HG03432 (cell line): ENCODE measurements around the gene SMIM14.
"Not testable (repeated sequence)": the region's sequence is repeated elsewhere in the genome, so short reads cannot be mapped to it uniquely, and the experiment has no call there.

ENCODE experiments used
- ATAC-seq: cut with Tn5 transposase; IDR thresholded peaks from one replicate; pipeline ENCODE4 v1.9.1; 2021; ENCODE audit warnings: mild to moderate bottlenecking, moderate library complexity; ENCODE audit not compliant: unreplicated experiment

The SMIM14 gene

DNA sequence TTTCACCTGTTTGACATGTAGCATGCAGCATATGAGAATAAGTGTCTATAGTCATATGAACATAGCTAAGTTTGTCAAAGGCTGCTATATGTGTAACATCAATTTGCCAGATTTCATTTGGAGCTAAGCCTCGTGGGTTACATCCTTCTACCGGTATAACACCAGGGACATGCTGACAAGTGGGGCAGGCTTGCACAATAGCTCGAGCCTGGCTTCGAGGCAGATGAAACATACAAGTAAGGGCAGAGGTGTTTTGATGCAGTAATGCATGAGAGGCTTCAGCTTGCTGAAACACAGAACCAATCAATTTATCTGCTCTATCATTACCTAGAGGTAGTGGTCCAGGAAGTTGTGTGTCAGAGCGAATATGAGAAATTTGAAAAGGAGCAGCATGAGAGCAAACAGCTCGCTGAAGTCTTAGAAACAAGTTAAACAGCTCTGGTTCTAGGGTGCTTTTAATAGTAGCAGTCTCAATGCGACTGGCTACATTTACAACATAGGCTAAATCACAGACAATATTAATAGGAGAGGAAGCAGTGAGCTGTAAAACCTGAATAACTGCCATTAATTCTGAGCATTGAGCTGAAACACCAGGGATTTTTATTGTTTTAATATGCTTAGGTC is 96.6 kb downstream of the SMIM14 start:
- ATAC-seq = no peak

DNA sequence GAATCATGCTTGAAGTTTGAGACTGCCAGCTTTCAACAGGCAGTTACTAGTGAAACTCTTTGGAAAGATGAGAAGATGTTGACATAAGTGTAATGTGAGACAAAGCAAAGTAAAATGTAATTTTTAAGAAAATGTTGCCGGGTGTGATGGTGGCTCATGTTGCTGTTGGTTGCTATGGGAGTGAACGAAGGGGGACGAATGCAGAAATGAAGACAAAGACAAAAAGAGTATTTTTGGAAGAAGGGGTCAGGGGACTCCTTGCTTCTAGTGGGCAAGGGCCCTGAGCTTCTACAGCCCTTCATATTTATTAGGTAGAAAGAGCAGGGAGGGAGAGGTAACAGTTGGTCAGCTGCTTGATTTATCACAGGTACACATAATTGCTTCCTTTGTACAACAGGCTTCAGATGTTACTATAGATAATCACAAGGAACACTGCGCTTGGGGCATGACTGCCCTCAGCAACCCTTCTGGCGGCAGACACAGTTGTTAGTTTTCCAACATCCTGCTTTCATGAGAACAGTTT is 99.5 kb downstream of the SMIM14 start:
- ATAC-seq = no peak

DNA sequence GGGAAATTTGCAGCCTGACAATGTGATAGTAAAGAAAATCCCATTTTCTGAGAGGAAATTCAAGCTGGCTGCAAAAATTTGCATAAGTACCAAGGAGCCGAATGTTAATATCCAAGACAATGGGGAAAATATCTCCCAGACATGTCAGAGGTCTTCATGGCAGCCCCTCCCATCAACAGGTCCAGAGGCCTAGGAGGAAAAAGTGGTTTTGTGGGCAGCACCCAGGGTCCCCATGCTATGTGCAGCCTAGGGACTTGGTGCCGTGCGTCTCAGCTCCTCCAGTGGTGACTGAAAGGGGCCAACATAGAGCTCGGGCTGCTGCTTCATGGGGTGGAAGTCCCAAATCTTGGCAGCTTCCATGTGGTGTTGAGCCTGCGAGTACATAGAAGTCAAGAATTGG is 105.1 kb downstream of the SMIM14 start:
- ATAC-seq = no peak

DNA sequence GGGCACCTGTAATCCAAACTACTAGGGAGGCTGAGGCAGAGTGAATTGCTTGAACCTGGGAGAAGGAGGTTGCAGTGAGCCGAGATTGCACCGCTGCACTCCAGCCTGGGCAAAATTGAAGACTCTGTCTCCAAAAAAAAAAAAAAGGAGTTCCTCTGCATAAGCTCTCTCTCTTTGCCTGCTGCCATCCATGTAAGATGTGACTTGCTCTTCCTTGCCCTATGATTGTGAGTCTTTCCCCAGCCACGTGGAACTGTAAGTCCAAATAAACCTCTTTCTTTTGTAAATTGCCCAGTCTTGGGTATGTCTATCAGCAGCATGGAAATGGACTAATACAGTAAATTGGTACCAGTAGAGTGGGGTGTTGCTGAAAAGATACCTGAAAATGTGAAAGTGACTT is 106.4 kb downstream of the SMIM14 start:
- not testable (repeated sequence) for ATAC-seq

DNA sequence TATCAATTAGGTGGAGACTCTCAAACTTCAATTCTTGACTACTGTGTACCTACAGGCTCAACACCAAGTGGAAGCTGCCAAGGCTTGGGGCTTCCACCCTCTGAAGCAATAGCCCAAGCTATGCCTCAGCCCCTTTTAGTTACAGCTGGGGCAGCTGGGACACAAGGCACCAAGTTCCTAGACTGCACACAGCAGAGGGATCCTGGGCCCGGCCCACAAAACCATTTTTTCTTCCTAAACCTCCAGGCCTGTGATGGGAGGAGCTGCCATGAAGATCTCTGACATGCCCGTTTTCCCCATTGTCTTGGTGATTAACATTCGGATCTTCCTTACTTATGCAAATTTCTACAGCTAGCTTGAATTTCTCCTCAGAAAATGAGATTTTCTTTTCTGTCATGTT is 108.0 kb downstream of the SMIM14 start:
- ATAC-seq = no peak

DNA sequence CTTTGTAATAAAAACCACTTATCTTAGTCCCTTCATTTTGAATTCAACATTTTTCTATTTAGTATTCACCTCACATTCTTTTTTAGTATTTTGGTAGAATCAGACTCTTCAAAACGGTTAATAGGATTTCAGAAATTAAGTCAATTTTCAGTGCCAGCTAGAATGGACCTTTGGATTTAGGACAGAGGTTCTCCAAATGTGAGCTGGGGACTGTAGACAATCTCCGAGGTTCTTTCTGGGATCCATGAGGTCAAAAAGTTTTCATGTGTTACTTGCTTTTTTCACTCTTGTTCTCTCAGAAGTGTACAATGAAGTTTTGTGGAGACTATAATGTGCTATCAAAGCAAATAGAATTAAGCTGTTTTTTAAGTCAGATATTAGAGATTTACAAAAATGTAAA is 109.1 kb downstream of the SMIM14 start:
- no peak for ATAC-seq

DNA sequence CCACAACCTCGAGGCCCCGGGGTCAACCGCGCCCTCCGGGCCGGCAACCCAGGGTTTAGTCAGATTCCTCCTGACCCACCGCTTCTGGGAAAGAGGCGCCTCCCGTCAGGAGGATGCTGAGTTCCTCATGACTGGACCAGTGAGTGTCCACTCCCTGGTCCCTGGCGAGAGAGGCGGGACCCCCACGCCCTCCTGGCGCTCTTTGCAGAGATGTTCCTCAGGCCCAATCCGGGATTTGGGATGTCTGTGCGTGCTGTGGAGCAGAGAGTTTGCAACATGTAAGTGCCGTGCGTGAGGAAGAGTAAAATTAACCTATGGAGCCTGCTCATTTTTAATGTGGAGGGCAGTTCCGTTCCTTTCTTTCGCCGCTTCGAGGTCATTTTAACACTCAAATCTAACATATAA is 110.6 kb downstream of the SMIM14 start:
- ATAC-seq = no peak

DNA sequence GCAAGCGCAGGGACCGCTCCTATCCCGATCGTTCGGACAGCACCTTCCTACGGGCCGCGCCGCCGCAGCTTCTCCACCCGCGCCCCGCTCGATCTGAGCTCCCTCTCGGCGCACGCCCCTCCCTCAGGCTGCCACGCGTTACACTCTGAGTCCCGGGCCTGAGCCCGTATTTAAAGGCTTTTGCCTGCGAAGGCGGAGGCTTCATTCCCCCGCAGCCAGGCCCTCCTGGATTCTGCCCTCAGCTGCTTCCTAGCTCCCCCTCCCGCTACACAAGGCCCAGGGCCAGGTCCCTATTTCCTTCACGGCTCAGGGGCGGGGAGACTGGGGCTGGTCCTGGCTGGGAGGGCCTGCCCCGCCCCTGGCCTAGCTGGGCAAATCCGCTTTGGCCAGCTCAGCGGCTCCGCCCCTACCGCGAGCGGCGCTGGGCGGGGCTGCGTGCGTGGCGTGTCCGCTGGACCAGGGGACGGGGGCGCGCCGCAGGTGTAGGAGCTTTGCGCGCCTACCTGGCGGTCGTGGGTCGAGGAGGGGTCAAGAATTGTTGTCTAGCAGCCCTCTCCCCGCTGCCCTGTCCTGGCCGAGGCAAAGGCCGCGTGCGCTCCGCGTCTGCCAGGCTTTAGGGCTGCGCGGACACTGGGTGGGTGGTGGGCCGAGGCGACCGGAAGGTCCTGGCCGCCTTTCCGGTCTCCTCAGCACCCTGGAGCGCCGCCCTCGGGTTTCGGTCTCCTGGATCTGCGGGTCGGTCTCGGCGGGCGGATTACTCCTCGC is 111.2 kb downstream of the SMIM14 start, which contains the start of gene UGDH:
Gene UGDH, minus strand, starts transcription at position 144 of the 765 bp plus-strand sequence. CDS start 5,927 bp downstream, outside the sequence.
- ATAC-seq = peak; percentile 96

DNA sequence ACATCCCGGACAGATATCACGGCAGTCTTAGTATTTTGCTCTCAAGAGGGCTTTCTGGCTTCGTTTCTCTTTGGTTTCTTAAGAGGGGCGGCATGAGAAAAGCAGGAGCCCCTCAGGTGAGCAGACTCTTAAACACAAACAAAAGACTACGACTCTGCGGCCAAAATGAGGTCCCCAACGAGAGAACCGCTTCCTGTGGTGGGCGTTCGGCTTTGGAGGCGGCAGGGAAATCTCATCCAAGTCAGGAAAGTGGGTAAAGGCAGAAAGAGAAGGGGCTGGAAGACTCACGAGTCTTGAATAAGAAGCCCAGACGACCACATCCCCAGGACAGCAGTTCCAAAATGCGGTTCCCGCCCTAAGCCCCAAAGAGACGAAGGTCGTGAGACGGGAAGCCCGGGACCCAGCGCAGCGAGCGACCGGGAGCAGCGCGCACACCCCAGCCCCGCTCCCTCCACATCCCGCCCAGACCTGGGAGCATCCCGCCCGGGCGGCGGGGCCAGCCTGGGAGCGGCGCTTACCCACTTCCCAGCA is 111.8 kb downstream of the SMIM14 start:
- no peak for ATAC-seq

DNA sequence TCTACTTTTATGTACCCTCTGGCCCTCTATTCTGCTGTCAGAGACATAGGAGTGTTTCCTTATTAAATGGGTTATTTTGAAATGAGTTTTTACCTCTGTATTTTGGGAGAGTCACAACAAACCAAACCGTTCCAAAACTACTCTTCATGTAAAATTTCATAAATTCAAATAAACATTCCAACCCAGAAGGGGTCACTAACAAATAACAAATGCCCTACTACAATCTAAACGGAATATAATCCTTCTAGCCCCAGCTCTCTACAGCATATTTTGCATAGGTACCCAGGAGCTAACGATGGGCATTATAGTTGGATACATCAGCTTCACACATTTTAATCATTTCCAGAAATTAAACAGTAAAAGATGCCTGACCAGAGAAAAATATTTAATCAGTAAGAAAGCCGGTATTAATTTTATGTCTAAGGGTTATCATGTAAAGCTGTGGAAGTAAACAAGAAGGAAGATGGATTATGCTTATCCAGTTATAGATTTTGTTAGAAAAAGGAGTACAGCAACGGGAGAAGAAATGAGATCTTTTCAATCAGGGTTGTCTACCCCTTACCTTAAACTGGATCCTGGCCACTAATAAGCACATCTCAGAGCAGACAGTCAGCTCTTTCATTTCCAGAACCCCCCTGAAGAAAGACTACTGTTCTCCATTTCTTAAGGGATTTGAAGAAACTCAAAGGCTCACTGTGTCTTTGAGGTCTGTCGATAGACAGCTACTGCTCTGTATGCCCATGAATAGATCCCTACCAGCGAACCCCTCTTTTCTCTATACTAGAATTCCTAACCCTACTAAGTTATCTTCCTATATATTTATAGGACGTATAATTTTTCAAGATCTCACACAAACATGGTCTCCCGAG is 112.6 kb downstream of the SMIM14 start:
- no peak for ATAC-seq

DNA sequence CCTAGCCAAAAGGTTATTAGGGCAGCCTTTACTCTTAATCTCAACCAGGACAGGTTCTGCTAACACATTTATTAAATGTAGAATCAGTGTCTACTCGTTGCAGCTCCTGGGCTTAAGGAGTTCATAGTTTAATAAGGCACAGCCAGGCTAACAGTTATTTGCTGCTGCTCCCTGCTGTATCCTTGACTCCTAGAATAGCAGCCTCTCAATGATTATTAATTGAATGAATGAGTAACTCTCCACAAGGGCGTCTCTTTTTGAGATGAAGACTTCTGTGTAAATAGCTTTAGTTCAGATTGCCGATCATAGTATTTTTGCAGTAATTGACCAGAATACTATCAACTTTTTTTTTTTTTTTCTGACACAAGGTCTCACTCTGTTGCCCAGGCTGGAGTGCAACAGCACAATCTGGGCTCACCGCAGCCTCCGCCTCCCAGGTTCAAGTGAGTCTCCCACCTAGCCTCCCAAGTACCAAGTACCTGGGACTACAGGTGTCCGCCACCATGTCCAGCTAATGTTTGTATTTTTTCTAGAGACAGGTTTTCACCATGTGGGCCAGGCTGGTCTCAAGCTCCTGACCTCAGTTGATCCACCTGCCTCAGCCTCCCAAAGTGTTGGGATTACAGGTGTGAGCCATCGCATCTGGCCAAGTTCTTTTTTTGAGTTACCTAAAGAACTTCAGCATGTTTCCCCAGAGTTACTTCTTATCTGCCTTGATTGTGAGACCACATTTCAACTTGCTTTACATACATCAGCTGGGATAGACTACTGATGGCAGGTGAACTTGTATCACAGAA is 114.3 kb downstream of the SMIM14 start:
- no peak for ATAC-seq

DNA sequence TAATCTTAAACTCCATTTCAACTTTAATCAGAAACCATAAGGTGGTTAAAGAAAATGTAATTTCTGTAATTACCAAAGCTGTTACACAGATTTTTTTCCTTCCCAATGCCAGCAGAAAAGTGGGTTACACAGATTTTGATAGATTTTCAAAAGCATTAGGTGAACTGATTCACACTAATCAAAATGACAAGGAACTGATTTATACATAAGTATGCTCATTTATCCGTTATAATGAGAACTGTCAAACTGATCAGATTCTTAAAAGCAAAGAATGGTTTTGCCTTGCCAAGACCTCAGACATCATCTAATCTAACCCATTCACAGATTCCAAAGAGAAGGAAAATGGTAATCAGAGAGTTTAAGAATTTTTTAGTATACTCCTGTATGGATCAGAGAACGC is 116.6 kb downstream of the SMIM14 start:
- no peak for ATAC-seq

DNA sequence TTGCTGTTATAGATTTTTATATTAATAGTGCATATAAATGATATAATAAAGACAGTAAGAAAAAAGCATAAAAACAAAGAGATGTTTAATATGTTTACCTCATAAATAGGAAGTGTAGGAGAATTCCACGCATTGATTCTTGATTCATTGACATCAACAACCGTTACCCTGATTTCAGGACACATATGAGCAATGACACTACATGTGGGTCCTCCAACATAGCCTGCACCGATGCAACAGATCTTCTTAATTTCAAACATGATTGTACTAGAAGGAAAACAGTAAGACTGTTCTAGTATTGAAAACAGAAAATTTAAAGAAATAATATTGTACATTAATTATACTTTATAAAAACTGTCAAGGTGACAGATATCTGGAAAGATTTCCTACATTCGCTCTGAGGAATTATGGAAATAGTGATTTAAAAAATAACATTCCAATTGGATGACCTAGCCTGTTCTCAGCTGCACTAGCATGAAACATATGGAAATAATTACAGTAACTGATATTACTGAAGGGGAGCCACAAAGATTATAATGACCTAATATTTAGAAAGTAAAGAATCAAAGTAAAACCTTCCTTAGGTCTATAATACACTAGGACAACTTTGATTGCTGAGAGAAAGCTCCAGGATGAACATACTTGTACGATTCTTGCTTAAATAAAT is 117.3 kb downstream of the SMIM14 start:
- ATAC-seq = no peak

DNA sequence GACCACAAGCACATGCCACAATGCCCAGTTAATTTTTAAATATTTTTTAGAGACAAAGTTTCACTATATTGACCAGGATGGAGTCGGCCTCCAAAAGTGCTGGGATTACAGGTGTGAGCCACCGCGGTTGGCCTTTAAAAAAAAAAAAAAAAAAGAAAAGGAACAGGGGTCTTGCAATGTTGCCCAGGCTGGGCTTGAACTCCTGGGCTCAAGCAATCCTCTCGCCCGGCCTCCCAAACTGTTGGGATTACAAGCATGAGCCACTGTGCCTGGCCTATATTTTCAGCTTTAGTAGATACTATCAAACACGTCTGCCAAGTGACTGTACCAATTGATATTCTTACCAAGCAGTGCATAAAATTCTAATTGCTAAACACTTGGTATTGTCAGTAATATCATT is 120.2 kb downstream of the SMIM14 start:
- ATAC-seq = no peak

DNA sequence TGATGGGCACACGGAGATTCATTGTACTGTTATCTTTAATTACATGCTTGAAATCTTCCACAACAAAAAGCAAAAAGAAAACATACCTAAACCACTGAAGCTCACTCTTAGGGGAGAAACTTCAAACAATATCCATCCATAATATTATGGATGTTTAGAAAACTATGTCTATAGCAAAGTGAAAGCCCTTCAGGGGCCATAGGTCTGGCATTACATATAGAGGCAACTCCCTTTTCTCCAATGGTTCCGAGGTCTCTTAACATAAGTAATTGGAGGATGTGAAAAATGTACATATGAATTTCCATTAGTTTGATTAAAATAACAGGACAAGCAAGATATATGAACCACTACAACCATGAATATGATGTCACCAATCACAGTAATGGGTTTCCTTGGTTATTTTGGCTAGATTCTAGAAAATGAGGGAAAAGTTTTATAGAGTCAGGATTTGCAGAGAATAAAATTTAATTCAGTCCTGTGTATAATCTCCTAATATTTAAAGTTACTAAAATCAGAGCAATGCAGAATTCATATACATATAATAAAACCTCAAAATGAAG is 122.2 kb downstream of the SMIM14 start:
- no peak for ATAC-seq

DNA sequence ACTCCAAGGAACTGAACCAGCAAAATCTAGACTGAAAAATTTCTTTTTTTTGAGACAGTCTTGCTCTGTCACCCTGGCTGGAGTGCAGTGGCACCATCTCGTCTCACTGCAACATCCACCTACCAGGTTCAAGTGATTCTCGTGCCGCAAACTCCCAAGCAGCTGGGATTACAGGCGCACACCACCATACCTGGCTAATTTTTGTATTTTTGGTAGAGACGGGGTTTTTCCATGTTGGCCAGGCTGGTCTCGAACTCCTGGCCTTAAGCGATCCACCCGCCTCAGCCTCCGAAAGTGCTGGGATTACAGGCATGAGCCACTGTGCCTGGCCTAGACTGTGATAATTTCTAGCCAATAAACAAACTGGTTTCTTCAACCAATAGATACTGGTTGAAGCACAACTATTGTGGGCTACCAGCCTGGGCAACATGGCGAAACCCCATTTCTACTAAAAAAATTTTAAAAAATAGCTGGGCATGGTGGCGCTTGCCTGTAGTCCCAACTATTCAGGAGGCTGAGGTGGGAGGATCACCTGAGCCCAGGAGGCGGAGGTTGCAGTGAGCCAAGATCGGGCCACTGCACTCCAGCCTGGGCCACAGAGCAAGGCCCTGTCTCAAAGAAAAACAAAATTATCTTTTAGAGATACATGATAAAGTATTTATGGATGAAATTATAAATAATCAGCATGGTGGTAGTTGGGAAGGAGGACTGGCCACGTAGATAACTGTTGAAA is 122.8 kb downstream of the SMIM14 start:
- ATAC-seq = not testable (repeated sequence)

DNA sequence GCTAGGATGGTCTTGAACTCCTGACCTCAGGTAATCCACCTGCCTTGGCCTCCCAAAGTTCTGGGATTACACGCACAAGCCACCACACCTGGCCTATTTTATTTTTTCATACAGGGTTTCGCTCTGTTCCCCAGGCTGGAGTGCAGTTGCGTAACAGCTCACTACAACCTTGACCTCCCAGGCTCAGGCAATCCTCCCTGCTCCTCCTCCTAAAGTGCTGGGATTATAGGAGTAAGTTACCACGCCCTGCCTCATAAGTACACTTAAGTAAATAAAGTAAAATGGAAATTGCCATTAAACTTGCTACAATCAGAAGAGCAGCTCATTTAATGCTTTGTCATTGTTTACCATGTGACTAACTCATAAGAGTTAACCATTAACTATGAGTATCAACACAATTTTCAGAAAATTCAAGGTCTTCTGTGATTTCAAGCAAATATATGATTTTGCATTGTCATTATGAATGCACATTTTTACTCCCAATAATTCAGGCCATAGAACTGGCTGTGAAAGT is 123.7 kb downstream of the SMIM14 start:
- no peak for ATAC-seq

DNA sequence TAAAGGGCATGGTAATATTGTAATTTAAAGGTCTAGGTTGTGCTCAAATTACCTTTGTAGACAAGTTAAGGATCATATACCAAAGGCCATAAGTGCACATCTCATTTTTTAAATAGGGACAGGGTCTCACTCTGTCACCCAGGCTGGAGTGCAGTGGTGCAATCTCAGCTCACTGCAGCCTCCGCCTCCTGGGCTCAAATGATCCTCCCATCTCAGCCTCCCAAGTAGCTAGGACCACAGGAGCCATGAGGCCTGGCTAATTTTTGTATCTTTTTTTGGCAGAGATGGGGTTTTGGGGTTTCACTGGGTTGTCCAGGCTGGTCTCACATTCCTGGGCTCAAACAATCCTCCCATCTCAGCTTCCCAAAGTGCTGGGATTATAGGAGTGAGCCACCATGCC is 124.4 kb downstream of the SMIM14 start:
- not testable (repeated sequence) for ATAC-seq
